ENCODE results near the gene CDK8.
"Not testable (repeated sequence)": the region's sequence is repeated elsewhere in the genome, so short reads cannot be mapped to it uniquely, and the experiment has no call there.

CDK8 gene

GRCh38 chr13:26253262-26253786 lies 605 bp upstream of the CDK8 start:
- DNase-seq, result no peak

GRCh38 chr13:26254583-26255111 lies 718 bp downstream of the CDK8 start:
- peak in 42 of 56 donors; percentile 1 to 72 (median 28) for DNase-seq

GRCh38 chr13:26255115-26255514 lies 1.2 kb downstream of the CDK8 start:
- DNase-seq, result peak in 2 of 56 donors; percentile 15 to 18

- no peak for DNase-seq
Observed at GRCh38 chr13:26255691-26256277, 1.9 kb downstream of the CDK8 start.

GRCh38 chr13:26257049-26257448 lies 3.1 kb downstream of the CDK8 start:
- no peak for DNase-seq

GRCh38 chr13:26259634-26260033 lies 5.7 kb downstream of the CDK8 start:
- no peak for DNase-seq

- DNase-seq, result no peak
Observed at GRCh38 chr13:26262156-26262555, 8.2 kb downstream of the CDK8 start.

- no peak for DNase-seq
Observed at GRCh38 chr13:26266311-26266710, 12.4 kb downstream of the CDK8 start.

GRCh38 chr13:26270707-26271106 lies 16.8 kb downstream of the CDK8 start:
- no peak for DNase-seq

- no peak for DNase-seq
Observed at GRCh38 chr13:26272621-26273020, 18.7 kb downstream of the CDK8 start.

GRCh38 chr13:26280295-26280694 lies 26.4 kb downstream of the CDK8 start:
- no peak for DNase-seq

- no peak for DNase-seq
Observed at GRCh38 chr13:26280822-26281221, 26.9 kb downstream of the CDK8 start.

GRCh38 chr13:26285911-26286310 lies 32.0 kb downstream of the CDK8 start:
- DNase-seq, result not testable (repeated sequence)

- not testable (repeated sequence) for DNase-seq
Observed at GRCh38 chr13:26288838-26289237, 34.9 kb downstream of the CDK8 start.

- no peak for DNase-seq
Observed at GRCh38 chr13:26295812-26296211, 41.9 kb downstream of the CDK8 start.

- DNase-seq, result peak in 2 of 56 donors; percentile 1 to 15
Observed at GRCh38 chr13:26299168-26299750, 45.3 kb downstream of the CDK8 start.

GRCh38 chr13:26300140-26300539 lies 46.2 kb downstream of the CDK8 start:
- DNase-seq, result no peak

GRCh38 chr13:26305676-26306075 lies 51.7 kb downstream of the CDK8 start:
- no peak for DNase-seq

- no peak for DNase-seq
Observed at GRCh38 chr13:26307701-26308100, 53.8 kb downstream of the CDK8 start.

GRCh38 chr13:26308250-26308649 lies 54.3 kb downstream of the CDK8 start:
- DNase-seq, result no peak

GRCh38 chr13:26308836-26309235 lies 54.9 kb downstream of the CDK8 start:
- DNase-seq, result no peak

GRCh38 chr13:26310003-26310402 lies 56.1 kb downstream of the CDK8 start:
- DNase-seq, result no peak

- no peak for DNase-seq
Observed at GRCh38 chr13:26310470-26310869, 56.5 kb downstream of the CDK8 start.
